Fibroblast of the aortic adventitia (primary cell): ENCODE data around the gene PARD3B. TPM values are rescaled to one million over a fixed set of nuclear protein-coding genes. Genes with fewer than 3 reads are reported as not detected.

ENCODE experiments used
- DNase-seq: peaks from one replicate; pipeline ENCODE4 v3.0.0-alpha.2; 2010; ENCODE audit warnings: low read depth
- H3K4me3 ChIP-seq: 2 replicates; pipeline ENCODE4 v1.5.1; 2011; ENCODE audit warnings: low read depth, mild to moderate bottlenecking, control low read depth, low read length, moderate library complexity
- total RNA-seq: library from RNA; depleted of rRNA; stranded (reverse); fragments of >200 nt; gene quantifications from 2 replicates; pipeline ENCODE4 v1.2.3, GENCODE V29; 2012; ENCODE audit warnings: low replicate concordance
- TF ChIP-seq, protein P1 (sequence below): IDR thresholded peaks from 2 replicates; pipeline ENCODE4 v1.5.1; 2011; ENCODE audit warnings: mild to moderate bottlenecking, low read length, control low read depth, inconsistent platforms; ENCODE audit not compliant: insufficient read depth

The PARD3B gene
- total RNA-seq, 1 donor, result 15.9 TPM

DNA sequence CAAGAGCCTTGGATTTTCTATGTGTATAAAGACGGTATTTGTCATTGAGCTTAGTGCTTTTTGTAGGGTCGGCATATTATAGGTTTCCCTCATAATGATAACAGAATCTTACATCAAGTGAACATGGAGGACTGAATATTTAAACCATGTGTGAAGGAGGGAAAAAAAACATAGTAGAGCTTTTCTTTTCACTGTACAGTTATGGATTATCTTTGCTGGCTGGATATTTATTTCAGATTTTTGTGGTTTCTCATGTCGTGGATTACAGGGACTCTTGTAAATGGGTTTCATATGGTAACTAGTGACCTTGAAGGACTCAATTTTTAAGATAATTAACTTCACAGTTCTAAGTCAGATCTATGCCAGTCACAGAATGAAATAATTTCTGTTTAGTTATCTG is 806.8 kb downstream of the PARD3B start:
- no peak for DNase-seq
- no peak overlapping the region for H3K4me3 ChIP-seq
- TF ChIP-seq, protein P1, sequence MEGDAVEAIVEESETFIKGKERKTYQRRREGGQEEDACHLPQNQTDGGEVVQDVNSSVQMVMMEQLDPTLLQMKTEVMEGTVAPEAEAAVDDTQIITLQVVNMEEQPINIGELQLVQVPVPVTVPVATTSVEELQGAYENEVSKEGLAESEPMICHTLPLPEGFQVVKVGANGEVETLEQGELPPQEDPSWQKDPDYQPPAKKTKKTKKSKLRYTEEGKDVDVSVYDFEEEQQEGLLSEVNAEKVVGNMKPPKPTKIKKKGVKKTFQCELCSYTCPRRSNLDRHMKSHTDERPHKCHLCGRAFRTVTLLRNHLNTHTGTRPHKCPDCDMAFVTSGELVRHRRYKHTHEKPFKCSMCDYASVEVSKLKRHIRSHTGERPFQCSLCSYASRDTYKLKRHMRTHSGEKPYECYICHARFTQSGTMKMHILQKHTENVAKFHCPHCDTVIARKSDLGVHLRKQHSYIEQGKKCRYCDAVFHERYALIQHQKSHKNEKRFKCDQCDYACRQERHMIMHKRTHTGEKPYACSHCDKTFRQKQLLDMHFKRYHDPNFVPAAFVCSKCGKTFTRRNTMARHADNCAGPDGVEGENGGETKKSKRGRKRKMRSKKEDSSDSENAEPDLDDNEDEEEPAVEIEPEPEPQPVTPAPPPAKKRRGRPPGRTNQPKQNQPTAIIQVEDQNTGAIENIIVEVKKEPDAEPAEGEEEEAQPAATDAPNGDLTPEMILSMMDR, result no peak

DNA sequence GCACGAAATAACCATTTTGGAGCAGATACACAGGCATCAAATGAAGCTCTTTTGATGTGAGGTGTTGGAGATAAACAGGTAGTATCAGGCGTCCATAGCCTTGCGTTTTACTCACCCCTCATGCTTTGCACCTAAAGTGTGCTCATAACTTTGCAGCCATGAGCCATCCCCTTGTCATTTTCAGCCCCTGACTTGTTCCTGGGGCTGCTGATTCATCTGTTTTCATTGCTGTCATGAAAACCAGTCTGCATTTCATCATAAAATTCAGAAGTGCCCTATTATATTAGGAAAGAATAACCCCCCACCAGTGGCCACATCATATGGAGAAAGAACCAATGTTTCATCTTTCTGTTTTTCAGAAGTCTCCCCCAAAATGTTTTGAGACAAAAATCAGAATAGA is 807.3 kb downstream of the PARD3B start:
- no peak overlapping the region for H3K4me3 ChIP-seq
- DNase-seq, result peak; percentile 38
- TF ChIP-seq, protein P1, result no peak

DNA sequence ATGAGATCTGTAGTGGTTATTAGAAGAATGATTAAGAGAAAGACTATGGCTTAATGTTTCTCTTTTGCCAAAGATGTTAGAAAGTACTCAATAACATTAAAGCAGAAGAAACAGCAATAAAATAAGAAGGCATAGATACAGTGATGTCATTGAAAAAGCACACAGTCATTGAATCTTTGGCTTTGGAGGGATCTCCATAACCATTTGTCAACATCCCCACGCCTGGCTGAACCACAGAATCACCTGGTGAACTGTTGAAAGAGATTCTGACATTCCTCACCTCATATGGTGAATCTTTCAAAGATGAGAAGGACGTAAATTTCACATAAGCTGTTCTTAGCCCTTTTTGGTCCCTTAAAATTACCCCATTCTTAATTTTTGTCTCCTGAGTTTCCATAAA is 812.5 kb downstream of the PARD3B start:
- TF ChIP-seq, protein P1, result no peak
- no peak overlapping the region for H3K4me3 ChIP-seq
- DNase-seq, result no peak

DNA sequence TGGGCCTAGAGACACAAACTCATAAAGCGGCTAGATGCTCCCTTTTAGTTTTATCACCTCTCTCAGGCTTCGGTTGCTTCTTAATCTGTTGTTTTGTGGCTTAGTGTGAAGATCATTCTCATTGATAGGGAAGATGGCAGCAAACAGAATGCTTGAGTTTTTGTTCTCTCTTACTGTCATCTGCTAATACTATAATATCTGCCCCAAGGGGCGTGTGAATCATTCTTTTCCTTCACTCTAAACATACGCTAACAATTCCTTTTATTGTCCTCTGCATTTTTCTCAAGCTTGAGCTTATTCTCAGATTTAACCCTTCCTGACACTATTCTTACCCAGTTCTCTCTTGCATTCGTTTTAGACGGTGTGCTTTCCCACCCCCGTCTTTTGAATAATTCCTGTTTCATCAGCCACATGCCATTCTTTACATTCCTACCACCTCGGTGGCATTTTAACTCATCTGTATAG is 813.1 kb downstream of the PARD3B start:
- no peak overlapping the region for H3K4me3 ChIP-seq
- DNase-seq, result no peak
- TF ChIP-seq, protein P1, result no peak

DNA sequence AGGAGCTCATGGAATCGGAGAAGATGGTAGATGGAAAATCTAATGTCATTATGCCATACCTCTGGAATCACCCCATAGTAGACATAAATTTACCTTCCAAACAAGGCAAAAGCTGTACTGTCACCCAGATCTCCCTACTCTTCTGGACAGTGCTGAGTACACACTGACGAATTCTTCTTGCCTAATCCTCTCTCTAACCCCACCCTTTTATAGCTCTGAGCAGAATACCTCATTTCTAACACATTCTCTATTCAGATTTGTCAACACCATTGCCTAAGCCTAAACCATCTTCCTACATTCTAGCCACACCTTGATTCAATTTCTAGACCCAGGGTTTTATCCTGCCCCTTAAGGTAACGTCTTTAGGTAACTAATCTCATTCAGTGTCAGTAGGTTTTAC is 816.0 kb downstream of the PARD3B start:
- TF ChIP-seq, protein P1, result no peak
- no peak for DNase-seq
- H3K4me3 ChIP-seq, result no peak overlapping the region

DNA sequence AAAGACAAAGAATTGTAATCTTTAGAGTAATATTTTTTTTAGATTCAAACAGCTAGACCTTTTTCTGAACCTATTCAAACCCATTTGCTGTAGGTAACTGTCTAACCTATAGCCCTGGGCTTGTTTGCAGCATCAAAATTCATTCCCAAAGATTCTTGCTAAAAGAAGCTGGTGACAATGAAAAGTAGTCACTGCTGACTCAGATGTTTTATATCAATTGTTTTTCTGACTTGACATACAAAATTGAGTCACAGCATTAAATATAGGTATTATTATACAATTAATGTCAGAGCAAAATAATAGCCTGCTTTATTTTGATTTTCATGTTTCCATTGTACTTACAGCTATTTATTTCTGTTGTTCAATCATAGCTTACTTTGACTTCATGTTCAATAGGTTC is 816.7 kb downstream of the PARD3B start:
- no peak for DNase-seq
- H3K4me3 ChIP-seq, result no peak overlapping the region

DNA sequence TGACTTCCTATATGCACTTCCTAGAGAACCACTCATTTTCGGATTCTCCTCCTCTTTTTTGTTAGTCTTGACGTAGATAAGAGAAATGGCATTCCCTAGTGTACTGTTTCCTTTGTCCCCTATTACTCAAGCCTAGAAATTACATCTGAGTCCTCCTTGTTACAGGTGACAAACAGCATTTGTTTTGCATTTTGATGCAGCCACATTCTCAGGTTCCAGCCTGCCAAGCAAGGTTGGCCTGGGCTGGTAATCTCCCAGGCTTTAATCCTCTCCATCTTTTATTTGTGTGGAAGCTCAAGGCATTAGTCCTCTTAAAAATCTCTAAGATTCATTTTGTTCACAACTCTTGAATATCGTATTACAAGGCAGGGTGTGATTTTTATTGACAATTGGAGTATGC is 819.0 kb downstream of the PARD3B start:
- no peak for DNase-seq
- H3K4me3 ChIP-seq, result no peak overlapping the region
- TF ChIP-seq, protein P1, result no peak

More for the DNA sequence above, 816.7 kb downstream of the PARD3B start:
- TF ChIP-seq, protein P1, result no peak
